IPS-11a (cell line): ENCODE measurements around the gene ATP2B1.
"Not testable (repeated sequence)": the region's sequence is repeated elsewhere in the genome, so short reads cannot be mapped to it uniquely, and the experiment has no call there.

ENCODE experiments used
- H3K4me3 ChIP-seq: one replicate; pipeline ENCODE4 v1.5.1; 2013; ENCODE audit warnings: low read depth, low read length, control low read depth

The ATP2B1 gene

GRCh38 chr12:89717759-89718523 is 9.3 kb upstream of the ATP2B1 start:
- H3K4me3 ChIP-seq: no peak overlapping the region

- no peak overlapping the region for H3K4me3 ChIP-seq
Measured at GRCh38 chr12:89712706-89713105, 4.1 kb upstream of the ATP2B1 start.

GRCh38 chr12:89710873-89711750 is 2.5 kb upstream of the ATP2B1 start:
- H3K4me3 ChIP-seq: no peak overlapping the region

- H3K4me3 ChIP-seq: peak overlapping the region; percentile 79
Measured at GRCh38 chr12:89709995-89710872, 1.6 kb upstream of the ATP2B1 start.

- H3K4me3 ChIP-seq: peak overlapping the region; percentile 82
Measured at GRCh38 chr12:89709157-89709994, 738 bp upstream of the ATP2B1 start.

GRCh38 chr12:89707703-89708564 is 704 bp downstream of the ATP2B1 start:
- H3K4me3 ChIP-seq: peak overlapping the region; percentile 82

- peak overlapping the region; percentile 82 for H3K4me3 ChIP-seq
Measured at GRCh38 chr12:89706986-89707702, 1.5 kb downstream of the ATP2B1 start.

- H3K4me3 ChIP-seq: no peak overlapping the region
Measured at GRCh38 chr12:89706551-89706950, 2.1 kb downstream of the ATP2B1 start.

GRCh38 chr12:89704457-89704856 is 4.2 kb downstream of the ATP2B1 start:
- no peak overlapping the region for H3K4me3 ChIP-seq

- H3K4me3 ChIP-seq: no peak overlapping the region
Measured at GRCh38 chr12:89703768-89704167, 4.9 kb downstream of the ATP2B1 start.

GRCh38 chr12:89702503-89702902 is 6.1 kb downstream of the ATP2B1 start:
- H3K4me3 ChIP-seq: no peak overlapping the region

- H3K4me3 ChIP-seq: no peak overlapping the region
Measured at GRCh38 chr12:89701606-89702206, 6.9 kb downstream of the ATP2B1 start.

GRCh38 chr12:89700191-89700810 is 8.3 kb downstream of the ATP2B1 start:
- H3K4me3 ChIP-seq: no peak overlapping the region

- no peak overlapping the region for H3K4me3 ChIP-seq
Measured at GRCh38 chr12:89698607-89699006, 10.0 kb downstream of the ATP2B1 start.

GRCh38 chr12:89697728-89698127 is 10.9 kb downstream of the ATP2B1 start:
- H3K4me3 ChIP-seq: not testable (repeated sequence)

- no peak overlapping the region for H3K4me3 ChIP-seq
Measured at GRCh38 chr12:89697296-89697695, 11.3 kb downstream of the ATP2B1 start.

GRCh38 chr12:89695830-89696229 is 12.8 kb downstream of the ATP2B1 start:
- H3K4me3 ChIP-seq: no peak overlapping the region

GRCh38 chr12:89695100-89695499 is 13.5 kb downstream of the ATP2B1 start:
- no peak overlapping the region for H3K4me3 ChIP-seq
